GM23248 (cell line): ENCODE measurements around the gene HOXA3.

Source experiments
- EZH2 ChIP-seq: fragments of 200-600 bp; sonication (generic); IDR thresholded peaks from 2 replicates; pipeline ENCODE4 v1.6.1; 2018; ENCODE audit warnings: antibody characterized with exemption, mild to moderate bottlenecking; ENCODE audit not compliant: insufficient read depth, poor library complexity, severe bottlenecking
- EZH2phosphoT487 ChIP-seq: fragments of 200-600 bp; sonication (generic); IDR thresholded peaks from 2 replicates; pipeline ENCODE4 v1.6.1; 2018; ENCODE audit warnings: antibody characterized with exemption, moderate library complexity, mild to moderate bottlenecking, low read depth; ENCODE audit not compliant: insufficient read depth

GRCh38 chr7:27147199-27148030, 5.0 kb downstream of the HOXA3 start, which contains the start of gene HOXA6:
- TF ChIP-seq EZH2phosphoT487 = no peak
- no peak for TF ChIP-seq EZH2
